Retinal pigment epithelial cell (primary cell): Measurements from ENCODE around the gene ETFB.

Experiments
- DNase-seq: peaks from one replicate; pipeline ENCODE4 v3.0.0-alpha.2; 2010; ENCODE audit warnings: low read depth
- H3K4me3 ChIP-seq: 2 replicates; pipeline ENCODE4 v1.5.1; 2011; ENCODE audit warnings: mild to moderate bottlenecking, low read length, control low read depth, moderate library complexity
- TF ChIP-seq, protein P1 (sequence below): conservative IDR thresholded peaks from 2 replicates; pipeline ENCODE4 v1.5.1; 2011; ENCODE audit warnings: low read depth, low read length, control low read depth, inconsistent platforms

The ETFB gene

DNA sequence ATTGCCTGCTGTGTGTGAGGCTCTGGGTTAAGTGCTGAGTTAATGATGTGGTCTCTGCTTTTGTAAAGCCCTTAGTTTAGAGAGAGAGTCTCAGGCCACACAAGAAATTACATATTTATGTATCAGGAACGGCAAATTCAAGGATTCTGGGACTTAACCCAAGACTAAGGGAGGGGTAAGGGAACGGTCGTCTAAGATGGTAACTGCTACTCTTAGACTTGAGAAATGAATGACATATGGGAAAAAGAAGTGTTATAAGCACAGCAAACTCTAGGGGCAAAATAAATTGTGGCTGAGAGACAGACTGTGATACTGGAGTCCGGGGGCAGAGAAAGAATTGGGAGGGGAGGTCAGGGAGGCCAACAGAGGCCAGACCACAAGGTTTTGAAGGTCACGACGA lies 34.5 kb downstream of the ETFB start:
- no peak overlapping the region for H3K4me3 ChIP-seq
- TF ChIP-seq, protein P1, sequence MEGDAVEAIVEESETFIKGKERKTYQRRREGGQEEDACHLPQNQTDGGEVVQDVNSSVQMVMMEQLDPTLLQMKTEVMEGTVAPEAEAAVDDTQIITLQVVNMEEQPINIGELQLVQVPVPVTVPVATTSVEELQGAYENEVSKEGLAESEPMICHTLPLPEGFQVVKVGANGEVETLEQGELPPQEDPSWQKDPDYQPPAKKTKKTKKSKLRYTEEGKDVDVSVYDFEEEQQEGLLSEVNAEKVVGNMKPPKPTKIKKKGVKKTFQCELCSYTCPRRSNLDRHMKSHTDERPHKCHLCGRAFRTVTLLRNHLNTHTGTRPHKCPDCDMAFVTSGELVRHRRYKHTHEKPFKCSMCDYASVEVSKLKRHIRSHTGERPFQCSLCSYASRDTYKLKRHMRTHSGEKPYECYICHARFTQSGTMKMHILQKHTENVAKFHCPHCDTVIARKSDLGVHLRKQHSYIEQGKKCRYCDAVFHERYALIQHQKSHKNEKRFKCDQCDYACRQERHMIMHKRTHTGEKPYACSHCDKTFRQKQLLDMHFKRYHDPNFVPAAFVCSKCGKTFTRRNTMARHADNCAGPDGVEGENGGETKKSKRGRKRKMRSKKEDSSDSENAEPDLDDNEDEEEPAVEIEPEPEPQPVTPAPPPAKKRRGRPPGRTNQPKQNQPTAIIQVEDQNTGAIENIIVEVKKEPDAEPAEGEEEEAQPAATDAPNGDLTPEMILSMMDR: no peak
- no peak for DNase-seq

DNA sequence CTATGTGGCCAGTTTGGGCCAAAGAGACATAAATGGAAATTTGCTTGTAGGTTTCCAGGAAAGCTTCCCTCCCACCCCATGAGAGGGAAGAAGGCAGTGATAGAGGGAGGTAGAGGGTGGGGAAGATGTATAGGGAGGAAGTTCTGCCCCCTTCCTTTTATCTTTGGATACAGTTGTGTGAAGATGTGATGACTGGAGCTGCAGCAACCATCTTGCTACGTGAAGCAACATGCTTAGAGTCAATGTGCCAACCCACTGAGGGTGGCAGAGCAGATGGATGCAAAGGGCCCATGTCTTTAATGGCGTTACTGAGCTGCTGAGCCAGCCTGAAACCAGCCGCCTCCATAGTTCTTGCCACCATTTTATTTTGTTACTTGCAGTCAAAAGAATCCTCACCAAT lies 35.0 kb downstream of the ETFB start:
- no peak for DNase-seq
- TF ChIP-seq, protein P1: no peak

DNA sequence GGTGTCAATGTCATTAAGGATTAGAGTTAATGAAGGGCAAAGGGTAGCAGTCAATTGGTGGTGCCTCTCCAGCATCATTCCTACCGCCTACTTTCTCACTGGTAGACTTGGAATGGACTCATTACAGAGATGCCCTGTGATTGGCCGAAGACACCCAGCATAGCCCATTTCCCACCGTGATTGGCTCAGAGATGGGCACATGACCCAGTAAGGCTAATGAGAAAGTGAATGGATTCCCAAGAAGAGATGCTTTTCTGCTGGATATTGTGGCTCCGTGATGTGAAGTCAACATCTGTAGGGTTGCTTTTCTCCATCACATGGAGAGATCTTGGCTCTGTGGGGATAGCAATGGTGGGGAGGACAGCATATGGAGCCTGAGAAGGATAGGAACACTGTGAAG lies 35.8 kb downstream of the ETFB start:
- TF ChIP-seq, protein P1: no peak
- DNase-seq: no peak
- no peak overlapping the region for H3K4me3 ChIP-seq

More for the DNA sequence above, 35.0 kb downstream of the ETFB start:
- no peak overlapping the region for H3K4me3 ChIP-seq

DNA sequence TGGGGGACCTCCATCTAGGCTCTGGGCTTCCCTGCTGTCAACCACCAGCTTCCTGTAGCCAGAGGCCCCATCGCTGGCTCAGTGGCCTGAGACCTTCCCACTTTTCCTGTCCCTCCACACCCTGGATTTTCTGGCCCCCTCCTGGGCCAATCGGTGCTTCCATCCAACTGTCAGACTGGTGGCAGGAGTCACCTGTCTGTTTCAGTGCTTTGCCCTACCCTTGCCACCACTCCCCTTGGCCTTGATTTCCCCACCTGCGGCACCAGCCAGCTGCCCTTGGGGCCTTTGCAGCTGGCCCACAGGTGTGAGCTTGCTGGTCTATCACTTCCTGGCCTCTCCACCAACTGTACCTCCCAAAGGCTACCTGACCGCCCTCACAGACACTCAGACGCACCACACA lies 36.8 kb downstream of the ETFB start:
- H3K4me3 ChIP-seq: no peak overlapping the region
- TF ChIP-seq, protein P1: no peak
- no peak for DNase-seq

DNA sequence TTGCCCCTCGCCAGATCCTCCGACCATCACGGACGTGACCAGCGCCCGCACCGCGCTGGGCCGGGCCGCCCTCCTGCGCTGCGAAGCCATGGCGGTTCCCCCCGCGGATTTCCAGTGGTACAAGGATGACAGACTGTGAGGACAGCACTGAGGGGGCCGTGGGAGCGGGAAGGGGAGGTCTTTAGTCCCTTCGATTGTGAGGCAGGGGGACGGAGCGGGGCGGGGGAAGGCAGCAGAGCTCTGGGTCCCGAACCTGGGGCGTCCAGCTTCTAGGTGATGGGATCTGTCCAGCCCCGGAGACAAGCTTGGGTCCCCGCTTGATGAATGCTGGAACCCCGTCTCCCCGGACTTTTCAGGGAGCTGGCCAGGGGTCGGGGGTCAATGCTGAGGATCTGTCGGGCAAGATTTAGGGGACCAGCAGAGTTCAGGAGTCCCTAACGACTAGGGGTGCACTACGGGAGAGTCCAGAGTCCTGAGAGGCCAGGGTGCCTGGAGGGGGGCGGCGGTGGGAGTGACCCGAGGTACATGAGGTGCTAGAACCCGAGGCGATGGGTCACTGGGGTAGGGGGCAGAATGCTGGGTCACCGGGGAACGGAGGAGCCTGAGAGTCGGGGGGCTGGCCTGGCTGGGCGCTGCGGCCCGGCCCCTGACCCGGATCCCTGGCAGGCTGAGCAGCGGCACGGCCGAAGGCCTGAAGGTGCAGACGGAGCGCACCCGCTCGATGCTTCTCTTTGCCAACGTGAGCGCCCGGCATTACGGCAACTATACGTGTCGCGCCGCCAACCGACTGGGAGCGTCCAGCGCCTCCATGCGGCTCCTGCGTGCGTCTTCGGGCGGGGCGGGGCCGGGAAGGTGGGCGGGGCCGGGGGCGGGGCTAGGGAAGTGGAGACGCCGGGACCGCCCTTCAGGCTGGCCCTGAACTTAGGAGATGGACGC lies 38.9 kb downstream of the ETFB start:
- no peak for DNase-seq
- peak overlapping the region; percentile 10 for H3K4me3 ChIP-seq

DNA sequence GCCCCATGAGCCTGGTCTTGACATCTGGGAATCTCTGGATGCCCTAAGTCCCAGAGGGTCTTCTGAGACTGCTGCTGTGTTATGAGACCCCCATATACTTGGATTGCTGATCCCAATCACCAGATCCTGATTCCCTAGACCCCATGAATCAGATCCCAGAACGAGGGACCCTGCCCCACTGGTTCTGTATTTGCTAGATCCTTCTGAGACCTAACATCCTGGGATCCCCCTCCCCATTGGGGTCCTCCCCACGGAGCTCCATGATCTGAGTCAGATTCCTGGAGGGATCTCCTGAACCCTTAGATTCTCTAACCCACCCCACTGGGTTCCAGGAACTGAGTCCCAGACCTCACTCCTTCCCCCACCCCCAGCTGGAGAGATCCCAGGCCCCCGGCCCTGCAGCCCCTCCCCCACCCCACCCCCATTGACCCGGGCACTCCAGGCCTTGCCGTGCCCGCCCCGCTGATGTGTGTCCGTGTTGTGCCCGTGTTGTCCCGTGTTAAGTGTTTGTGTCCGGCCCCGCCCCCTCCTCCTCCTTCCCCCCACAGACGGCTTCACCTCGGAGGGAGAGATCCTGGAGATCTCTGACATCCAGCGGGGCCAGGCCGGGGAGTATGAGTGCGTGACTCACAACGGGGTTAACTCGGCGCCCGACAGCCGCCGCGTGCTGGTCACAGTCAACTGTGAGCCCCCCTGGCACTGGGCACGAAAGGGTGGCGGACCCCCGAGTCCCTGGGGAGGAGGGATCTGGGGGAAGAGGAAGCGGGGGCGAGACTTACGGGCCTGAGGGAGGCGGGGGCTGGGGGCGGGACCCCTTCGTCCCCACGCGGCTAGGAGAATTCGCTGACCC lies 39.7 kb downstream of the ETFB start:
- no peak overlapping the region for H3K4me3 ChIP-seq
- DNase-seq: no peak
- TF ChIP-seq, protein P1: no peak

More for the DNA sequence above, 38.9 kb downstream of the ETFB start:
- TF ChIP-seq, protein P1: peak; percentile 13
